ENCODE data around the gene SMIM41. TPM values are rescaled to one million over a fixed set of nuclear protein-coding genes. Genes with fewer than 3 reads are reported as not detected.

SMIM41 gene
- total RNA-seq, 2 donors from 2014 or later: 0.27 TPM; not detected in 1

DNA sequence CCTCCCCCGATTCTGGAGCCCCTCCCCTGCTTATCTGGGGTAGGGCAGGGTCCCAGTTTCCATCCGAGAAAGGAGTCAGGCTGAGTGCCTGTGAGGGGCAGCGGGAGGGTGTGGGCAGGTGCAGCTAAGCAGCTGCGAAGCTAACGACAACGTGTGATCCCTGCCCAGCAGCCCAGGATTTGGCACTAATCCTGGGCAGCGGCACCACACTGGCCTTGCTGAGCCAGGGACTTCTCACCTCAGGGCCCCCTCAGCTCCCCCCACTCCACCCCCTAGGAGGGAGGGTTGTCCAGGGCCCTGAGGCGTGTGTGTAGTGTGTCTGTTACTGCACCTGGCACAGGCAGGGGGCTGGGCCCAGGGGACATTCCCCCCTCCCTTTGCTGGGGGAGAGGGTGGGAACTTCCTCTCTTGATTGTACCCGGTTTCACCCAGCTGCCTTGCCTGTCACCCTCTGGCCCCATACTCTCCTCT, 1.8 kb downstream of the SMIM41 start:
- intact Hi-C loops (cut with DNase I): loop anchor here in 1 of 2 donors (5.0 kb wide), 2 partner anchors 41 to 79 kb away; no protein-coding TSS in a partner anchor
- DNase-seq (no peak), ATAC-seq (peak; percentile 14 to 31)

GRCh38 chr12:52082026-52082668, 2.6 kb downstream of the SMIM41 start:
- intact Hi-C loops (cut with DNase I): loop anchor here (2.0 to 5.0 kb wide), 3 partner anchors 40 to 80 kb away; no protein-coding TSS in a partner anchor
- ATAC-seq (peak; percentile 32 to 45), DNase-seq (peak; percentile 69)

GRCh38 chr12:52082669-52082987, 3.1 kb downstream of the SMIM41 start:
- intact Hi-C loops (cut with DNase I): loop anchor here (2.0 to 5.0 kb wide), 3 partner anchors 40 to 80 kb away; no protein-coding TSS in a partner anchor
- no peak for DNase-seq
- peak in 1 of 2 donors; percentile 4 for ATAC-seq

DNA sequence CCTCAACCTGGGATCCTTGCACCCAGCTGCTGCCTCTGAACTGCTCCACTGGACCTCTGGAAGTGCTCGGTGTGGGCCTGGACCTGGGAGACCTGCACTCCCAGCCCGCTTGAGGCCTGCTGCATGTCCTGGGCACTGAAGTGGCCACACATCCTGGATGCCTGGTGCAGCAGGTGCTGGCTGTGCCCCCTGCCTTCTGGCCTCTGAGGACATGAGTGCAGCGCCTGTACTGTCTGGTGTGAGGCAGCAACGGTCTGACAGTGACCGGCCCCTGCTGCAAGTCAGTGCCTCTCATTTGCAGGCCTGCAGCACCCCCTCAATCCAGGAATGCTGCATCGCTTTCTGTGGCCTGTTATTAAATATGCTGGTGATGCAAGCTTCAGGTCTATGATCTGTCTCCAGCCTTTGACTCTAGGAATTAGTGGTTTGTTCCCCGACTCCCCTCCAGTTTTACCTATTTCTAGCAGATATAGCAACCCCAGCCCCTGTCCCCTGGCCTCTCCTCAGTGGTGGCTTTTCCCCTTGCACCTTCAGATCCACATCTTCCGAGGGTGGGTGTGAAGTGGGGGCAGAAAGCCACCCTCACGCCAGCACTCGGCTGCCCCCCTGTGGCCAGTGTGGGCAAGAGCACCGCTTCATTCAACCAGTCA, 3.6 kb downstream of the SMIM41 start:
- DNase-seq (peak; percentile 65), ATAC-seq (peak; percentile 50 to 56)
- intact Hi-C loops (cut with DNase I): loop anchor here (1.0 to 5.0 kb wide), 4 partner anchors 39 to 81 kb away; no protein-coding TSS in a partner anchor

DNA sequence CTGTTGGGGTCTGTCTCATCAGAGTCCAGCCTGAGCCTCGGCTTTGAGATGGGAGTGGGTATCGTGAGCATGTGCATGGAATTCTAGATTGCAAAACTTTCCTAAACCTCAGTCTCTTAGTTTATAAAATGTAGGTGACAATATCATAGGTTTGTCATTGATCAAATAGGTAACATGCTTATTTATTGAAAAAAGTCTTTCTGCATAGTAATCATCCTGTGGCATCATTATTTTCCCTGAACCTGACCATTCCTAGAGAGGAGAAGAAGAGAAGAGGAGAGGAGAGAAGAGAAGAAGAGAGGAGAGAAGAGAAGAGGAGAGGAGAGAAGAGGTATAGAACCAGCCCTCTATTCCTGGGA, 4.1 kb downstream of the SMIM41 start:
- no peak for ATAC-seq
- intact Hi-C loops (cut with DNase I): loop anchor here (1.0 to 5.0 kb wide), 4 partner anchors 39 to 81 kb away; no protein-coding TSS in a partner anchor

GRCh38 chr12:52084491-52085231, 5.2 kb downstream of the SMIM41 start:
- intact Hi-C loops (cut with DNase I): loop anchor here in 1 of 2 donors (5.0 kb wide), 2 partner anchors 38 to 82 kb away; no protein-coding TSS in a partner anchor
- no peak for ATAC-seq
- DNase-seq: no peak

More for the DNA sequence above, 4.1 kb downstream of the SMIM41 start:
- no peak for DNase-seq

GRCh38 chr12:52085682-52086180, 6.2 kb downstream of the SMIM41 start:
- DNase-seq (no peak), ATAC-seq (no peak)
- intact Hi-C loops (cut with DNase I): no loop called here

DNA sequence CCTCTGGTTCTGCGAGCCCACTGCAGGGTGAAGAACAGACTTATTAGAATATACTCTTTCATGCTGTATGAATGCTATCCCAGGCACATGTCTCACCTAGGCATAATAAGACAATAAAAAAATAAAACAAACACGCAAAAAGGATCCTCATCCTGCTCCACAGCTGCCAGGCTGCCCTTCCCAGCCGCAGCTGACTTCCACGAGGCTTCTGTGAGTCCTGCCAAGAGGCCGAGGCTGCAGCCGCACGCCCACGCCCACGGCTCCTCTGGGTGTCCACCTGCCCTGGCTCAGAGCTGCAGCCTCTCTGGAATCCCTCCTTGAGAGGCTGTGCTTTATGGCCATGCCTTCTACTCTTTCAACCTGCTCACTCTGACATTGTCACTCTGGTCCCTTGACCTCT, 6.9 kb downstream of the SMIM41 start:
- intact Hi-C loops (cut with DNase I): no loop called here
- DNase-seq (no peak), ATAC-seq (no peak)

GRCh38 chr12:52086944-52087835, 7.7 kb downstream of the SMIM41 start:
- intact Hi-C loops (cut with DNase I): no loop called here
- ATAC-seq: no peak

GRCh38 chr12:52087961-52088820, 8.7 kb downstream of the SMIM41 start:
- ATAC-seq (no peak), DNase-seq (no peak)
- intact Hi-C loops (cut with DNase I): no loop called here

More at GRCh38 chr12:52086944-52087835, 7.7 kb downstream of the SMIM41 start:
- no peak for DNase-seq

DNA sequence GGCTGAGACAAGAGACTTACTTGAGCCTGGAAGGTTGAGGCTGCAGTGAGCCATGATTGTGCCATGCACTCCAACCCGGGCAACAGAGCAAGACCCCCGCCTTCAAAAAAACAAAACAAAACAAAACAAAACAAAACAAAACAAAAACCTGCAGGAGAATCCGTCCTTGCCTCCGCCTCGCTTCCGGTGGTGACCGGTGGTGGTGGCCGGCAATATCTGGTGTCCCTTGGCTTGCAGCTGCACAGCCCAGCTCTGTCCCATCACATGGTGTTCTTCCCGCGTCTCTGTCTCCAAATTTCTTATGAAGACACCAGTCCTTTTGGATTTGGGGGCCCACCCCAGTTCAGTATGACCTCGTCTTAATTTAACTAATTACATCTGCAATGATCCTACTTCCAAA, 10.0 kb downstream of the SMIM41 start:
- DNase-seq (no peak), ATAC-seq (no peak)
- intact Hi-C loops (cut with DNase I): no loop called here

DNA sequence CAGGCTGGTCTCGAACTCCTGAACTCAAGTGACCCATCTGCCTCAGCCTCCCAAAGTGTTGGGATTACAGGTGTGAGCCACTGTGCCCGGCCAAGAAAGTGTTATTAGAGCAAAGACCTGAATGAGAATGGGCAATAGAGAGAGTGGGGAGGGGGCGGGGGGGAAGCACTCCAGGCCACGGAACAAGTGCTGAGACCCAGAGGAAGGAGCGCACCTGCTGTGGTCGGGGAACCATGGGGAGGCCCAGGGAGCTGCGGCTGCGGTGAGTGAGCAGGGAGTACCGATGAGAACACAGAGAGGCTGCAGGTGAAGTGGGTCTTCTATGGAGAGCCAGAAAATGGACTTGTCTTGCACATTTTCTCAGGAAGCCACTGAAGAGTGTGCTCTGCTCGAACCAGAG, 10.8 kb downstream of the SMIM41 start:
- DNase-seq: no peak
- no peak for ATAC-seq
- intact Hi-C loops (cut with DNase I): no loop called here

GRCh38 chr12:52091061-52091460, 11.6 kb downstream of the SMIM41 start:
- DNase-seq (no peak), ATAC-seq (no peak)
- intact Hi-C loops (cut with DNase I): no loop called here

- ATAC-seq (no peak), DNase-seq (no peak)
- intact Hi-C loops (cut with DNase I): no loop called here
Measured at GRCh38 chr12:52091869-52092268, 12.4 kb downstream of the SMIM41 start.

- DNase-seq (no peak), ATAC-seq (no peak)
- intact Hi-C loops (cut with DNase I): no loop called here
Measured at GRCh38 chr12:52093346-52093745, 13.8 kb downstream of the SMIM41 start.

GRCh38 chr12:52096332-52097044, 17.0 kb downstream of the SMIM41 start:
- intact Hi-C loops (cut with DNase I): no loop called here
- DNase-seq: no peak
- ATAC-seq: no peak

DNA sequence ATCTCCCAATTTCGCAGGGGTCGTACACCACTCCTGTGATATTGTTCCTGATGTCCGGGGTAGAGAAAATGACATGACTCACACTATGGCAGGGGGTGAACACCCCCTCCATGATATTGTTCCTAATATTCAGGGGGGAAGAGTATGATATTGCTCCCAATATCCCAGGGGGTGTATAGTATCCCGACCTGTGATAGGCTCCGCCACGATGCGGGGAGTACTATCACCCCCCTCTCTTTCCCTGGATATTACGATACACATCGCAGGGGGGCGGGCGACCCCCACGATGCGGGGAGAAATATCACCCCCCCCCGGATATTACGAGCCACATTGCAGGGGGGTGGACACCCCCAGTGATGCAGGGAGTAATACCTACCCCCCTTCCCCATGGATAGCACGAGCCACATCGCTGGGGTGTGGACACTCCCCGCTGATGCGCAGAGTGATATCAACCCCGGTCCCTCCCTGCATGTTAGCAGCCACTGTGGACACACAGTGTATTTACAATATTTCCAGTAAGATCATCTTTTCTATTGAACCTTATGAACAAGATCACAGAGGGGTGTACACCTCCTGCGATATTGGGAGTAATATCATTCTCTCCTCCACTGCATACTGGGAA, 17.7 kb downstream of the SMIM41 start:
- no peak for DNase-seq
- intact Hi-C loops (cut with DNase I): no loop called here
- no peak for ATAC-seq

All from left cardiac atrium (tissue), 4 donors.